RCC 7860 (cell line): ENCODE results near the gene CEP112.

ENCODE experiments used
- DNase-seq: peaks from one replicate; pipeline ENCODE4 v3.0.0-alpha.2; 2015; ENCODE audit warnings: low spot score
- FAIRE-seq: peaks from 2 replicates; lab custom pipeline; 2012; peaks lifted over from hg19 to GRCh38; lab: Jason Lieb, UNC

CEP112 gene

DNA sequence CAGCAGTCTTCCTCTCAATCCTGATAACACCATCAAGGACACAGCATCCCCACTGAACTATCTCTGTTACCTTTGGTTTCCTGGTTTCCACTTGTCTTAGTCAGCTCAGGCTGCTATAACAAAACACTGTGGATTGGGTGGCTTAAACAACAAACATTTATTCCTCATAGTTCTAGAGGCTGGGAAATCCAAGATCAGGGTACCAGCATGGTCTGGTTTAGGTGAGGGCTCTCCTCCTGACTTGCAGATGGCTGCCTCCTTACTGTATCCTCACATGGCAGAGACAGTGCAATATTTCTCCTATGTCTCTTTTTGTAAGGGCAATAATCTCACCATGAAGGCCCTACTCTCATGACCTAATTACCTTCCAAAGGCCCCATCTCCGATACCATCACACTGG is 527.2 kb downstream of the CEP112 start:
- DNase-seq, result no peak
- no peak for FAIRE-seq

GRCh38 chr17:65664266-65664665 is 527.7 kb downstream of the CEP112 start:
- DNase-seq, result no peak
- no peak for FAIRE-seq

GRCh38 chr17:65662196-65662595 is 529.7 kb downstream of the CEP112 start:
- DNase-seq (no peak), FAIRE-seq (no peak)

GRCh38 chr17:65660947-65661346 is 531.0 kb downstream of the CEP112 start:
- DNase-seq (no peak), FAIRE-seq (no peak)

DNA sequence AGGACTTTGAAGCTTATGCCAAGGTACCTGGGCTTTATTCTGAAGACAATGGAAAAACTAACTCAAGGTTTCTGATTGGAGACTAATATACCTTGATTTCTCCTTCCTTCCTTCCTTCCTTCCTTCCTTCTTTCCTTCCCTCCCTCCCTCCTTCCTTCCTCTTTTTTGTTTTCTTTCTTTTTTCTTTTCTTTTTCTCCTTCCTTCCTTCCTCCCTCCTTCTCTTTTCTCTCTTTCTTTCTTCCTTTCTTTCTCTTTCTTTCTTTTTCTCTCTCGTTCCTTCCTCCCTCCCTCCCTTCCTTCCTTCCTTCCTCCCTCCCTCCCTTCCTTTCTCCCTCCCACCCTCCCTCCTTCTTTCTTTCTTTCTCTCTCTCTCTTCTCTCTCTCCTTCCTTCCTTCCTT is 531.9 kb downstream of the CEP112 start:
- no peak for FAIRE-seq
- no peak for DNase-seq

GRCh38 chr17:65659512-65659911 is 532.4 kb downstream of the CEP112 start:
- FAIRE-seq (no peak), DNase-seq (no peak)

DNA sequence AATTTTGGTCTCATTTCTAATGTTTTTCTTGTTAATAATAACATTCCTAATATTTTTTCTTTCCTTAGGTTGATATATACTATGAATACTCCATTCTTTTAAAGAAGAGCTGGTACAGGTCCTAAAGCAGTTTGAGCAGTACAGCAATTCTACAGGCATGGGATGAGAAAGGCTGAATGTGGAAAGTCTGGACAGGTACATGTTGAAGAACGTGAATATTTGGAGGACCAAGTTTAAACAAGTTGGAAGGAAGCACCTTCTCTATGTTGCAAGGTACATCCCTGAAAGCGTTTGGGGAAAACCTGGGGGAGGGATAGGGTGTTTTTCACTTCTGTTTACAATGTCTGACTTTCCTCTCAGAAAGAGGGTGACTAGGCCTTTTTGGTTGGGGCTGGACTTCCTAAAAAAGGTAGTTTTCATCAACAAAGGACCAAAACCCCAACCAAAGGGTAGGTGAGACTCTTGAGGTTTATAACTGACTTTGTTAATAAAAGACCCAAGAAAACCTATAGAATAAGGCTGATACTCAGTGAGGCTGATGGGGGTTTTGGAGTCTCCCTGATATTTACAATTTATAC is 534.6 kb downstream of the CEP112 start:
- FAIRE-seq (no peak), DNase-seq (no peak)

- no peak for FAIRE-seq
- no peak for DNase-seq
These were observed 535.3 kb downstream of the CEP112 start for GRCh38 chr17:65656390-65657250.

GRCh38 chr17:65655706-65656105 is 536.2 kb downstream of the CEP112 start:
- FAIRE-seq, result no peak
- DNase-seq, result no peak

DNA sequence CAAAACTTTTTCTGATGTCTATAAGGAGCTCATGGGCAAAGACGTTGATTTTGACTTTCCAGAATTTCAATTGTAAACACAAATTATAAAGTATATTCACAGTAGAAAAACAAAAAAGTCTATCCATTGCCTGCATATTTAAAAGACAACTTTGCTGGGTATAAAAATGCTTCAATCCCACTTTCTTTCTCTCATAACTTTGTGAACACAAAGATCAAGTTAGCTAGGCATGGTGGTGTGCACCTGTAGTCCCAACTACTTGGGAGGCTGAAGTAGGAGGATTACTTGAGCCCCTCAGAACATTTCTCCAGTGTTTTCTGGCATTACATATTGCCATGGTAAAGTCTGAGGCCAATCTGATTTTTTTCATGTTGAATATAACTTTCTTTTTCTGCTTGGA is 547.4 kb downstream of the CEP112 start:
- no peak for DNase-seq
- no peak for FAIRE-seq

GRCh38 chr17:65638221-65638975 is 553.5 kb downstream of the CEP112 start:
- DNase-seq, result no peak
- no peak for FAIRE-seq

GRCh38 chr17:65637786-65638185 is 554.1 kb downstream of the CEP112 start:
- FAIRE-seq (no peak), DNase-seq (no peak)

- DNase-seq (no peak), FAIRE-seq (no peak)
These were observed 557.4 kb downstream of the CEP112 start for GRCh38 chr17:65634533-65634932.

- DNase-seq (no peak), FAIRE-seq (no peak)
These were observed 557.9 kb downstream of the CEP112 start for GRCh38 chr17:65633988-65634387.

GRCh38 chr17:65633146-65633881 is 558.6 kb downstream of the CEP112 start:
- DNase-seq (no peak), FAIRE-seq (no peak)

DNA sequence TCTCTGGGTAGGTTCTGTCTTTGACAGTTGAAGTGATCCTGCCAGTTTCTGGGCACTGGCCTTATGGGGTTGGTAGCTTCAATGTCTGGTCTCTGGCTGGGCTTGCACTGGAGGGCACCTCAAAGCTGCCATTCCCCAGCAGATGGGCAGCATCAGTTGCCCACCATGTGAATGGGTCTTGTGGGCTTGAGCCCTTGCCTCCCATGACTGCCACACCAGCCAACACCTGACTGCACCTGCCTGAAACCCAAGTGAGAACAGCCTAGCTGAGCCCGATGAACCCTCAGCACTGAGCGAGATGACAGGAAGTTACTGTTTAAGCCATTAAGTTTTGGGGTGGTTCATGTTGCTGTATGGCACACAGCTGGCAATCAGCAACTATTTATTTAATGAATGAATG is 561.4 kb downstream of the CEP112 start:
- no peak for FAIRE-seq
- no peak for DNase-seq

DNA sequence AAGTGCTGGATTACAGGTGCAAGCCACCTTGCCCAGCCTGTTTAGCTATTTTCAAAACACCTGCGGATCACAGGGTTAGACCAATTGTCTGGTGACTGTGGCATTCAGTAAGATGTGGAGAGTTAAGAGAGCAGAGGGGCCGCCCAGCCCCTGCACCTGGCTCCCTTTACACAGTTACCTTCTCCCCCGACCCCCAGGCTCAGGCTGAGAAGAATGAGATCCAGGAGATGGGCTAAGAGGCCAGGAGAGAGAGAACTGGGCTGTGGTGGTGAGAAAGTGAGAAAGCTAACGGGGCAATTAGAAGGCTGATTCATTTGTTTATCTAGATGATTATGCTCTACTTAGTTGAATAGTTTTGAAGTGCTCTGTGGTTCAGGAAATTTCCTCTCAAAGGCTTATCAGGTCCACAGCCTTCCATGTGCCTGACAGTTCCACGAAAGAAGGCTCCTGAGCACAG is 562.7 kb downstream of the CEP112 start:
- FAIRE-seq (no peak), DNase-seq (no peak)

DNA sequence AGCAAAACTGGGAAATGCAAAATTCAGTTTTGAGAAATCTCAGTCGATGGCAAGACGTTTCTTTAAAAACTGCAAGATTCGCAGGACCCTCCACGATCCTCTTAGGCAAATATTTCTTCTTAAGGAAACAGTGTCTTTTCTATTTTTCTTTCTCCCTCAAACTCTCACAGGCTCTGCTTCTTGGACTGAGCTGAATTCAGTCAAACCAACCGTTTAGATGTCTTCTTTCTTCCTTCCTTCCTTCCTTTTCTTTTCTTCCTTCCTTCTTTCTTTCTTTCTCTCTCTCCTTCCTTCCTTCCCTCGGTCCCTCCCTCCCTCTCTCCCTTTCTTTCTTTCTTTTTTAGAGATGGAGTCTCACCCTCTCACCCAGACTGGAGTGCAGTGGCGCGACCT is 563.3 kb downstream of the CEP112 start:
- FAIRE-seq (no peak), DNase-seq (no peak)

GRCh38 chr17:65627891-65628643 is 563.9 kb downstream of the CEP112 start:
- DNase-seq (peak; percentile 38), FAIRE-seq (no peak)

GRCh38 chr17:65627108-65627507 is 564.8 kb downstream of the CEP112 start:
- FAIRE-seq (no peak), DNase-seq (no peak)
